Fibroblast of villous mesenchyme (primary cell): ENCODE results near the gene SRPX. TPM values are rescaled to one million over a fixed set of nuclear protein-coding genes. Genes with fewer than 3 reads are reported as not detected.

Experiments used
- DNase-seq: peaks from one replicate; pipeline ENCODE4 v3.0.0-alpha.2; 2010; ENCODE audit warnings: low read depth
- H3K4me3 ChIP-seq: 2 replicates; pipeline ENCODE4 v1.5.1; 2011; ENCODE audit warnings: low read depth, mild to moderate bottlenecking, low read length
- CTCF ChIP-seq: IDR thresholded peaks from 2 replicates; pipeline ENCODE4 v1.5.1; 2012; ENCODE audit warnings: low read depth, mild to moderate bottlenecking, low read length; ENCODE audit not compliant: insufficient read depth
- total RNA-seq: library from RNA; depleted of rRNA; stranded (reverse); fragments of >200 nt; gene quantifications from 2 replicates; pipeline ENCODE4 v1.2.3, GENCODE V29; 2012

SRPX gene
- total RNA-seq, 1 donor: 36.7 TPM

DNA sequence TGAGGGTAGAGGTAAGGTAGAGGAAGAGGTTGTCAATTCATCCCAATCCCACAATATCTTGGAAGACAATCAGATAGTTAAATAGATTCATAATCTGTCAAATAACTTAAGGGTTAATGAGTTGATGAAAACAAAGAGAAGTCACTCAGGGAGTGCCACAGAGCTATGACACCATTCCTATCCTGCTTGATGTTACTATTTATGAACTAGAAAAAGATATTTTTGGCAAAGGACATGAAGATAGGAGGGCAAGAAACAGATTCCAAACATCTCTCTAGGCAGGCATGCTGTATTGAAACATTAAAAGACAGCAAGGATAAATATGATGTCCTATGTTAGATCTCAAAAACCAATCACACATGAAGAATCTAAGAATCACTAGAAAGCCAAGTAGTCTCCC, 3.5 kb upstream of the SRPX start:
- TF ChIP-seq CTCF: no peak
- DNase-seq: no peak
- H3K4me3 ChIP-seq: no peak overlapping the region

GRCh38 chrX:38221391-38221929, 789 bp upstream of the SRPX start:
- no peak for DNase-seq
- TF ChIP-seq CTCF: no peak
- H3K4me3 ChIP-seq: peak overlapping the region; percentile 63

DNA sequence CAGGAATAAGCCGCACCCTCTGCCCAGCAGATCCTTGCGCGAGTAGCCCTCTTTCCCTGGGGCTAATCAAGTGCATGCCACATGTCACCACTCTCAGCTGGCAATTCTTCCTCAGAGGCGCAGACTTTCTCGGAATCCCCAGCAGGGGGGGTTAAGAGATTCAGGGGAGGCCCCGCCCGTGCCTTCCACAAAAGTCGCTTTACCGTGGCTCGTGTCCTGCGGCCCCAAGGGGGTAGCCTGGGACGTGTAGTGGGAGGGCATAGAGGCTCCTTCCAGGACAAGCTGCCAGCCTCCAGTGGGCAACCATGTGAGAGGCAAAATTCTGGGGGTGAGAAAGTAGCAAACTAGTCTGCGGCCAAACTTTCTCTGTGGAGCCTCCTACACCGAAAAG, 652 bp downstream of the SRPX start:
- TF ChIP-seq CTCF: peak; percentile 32
- DNase-seq: no peak
- peak overlapping the region; percentile 63 for H3K4me3 ChIP-seq

- no peak for DNase-seq
- no peak for TF ChIP-seq CTCF
- no peak overlapping the region for H3K4me3 ChIP-seq
Measured at GRCh38 chrX:38216642-38217041, 4.0 kb downstream of the SRPX start.

DNA sequence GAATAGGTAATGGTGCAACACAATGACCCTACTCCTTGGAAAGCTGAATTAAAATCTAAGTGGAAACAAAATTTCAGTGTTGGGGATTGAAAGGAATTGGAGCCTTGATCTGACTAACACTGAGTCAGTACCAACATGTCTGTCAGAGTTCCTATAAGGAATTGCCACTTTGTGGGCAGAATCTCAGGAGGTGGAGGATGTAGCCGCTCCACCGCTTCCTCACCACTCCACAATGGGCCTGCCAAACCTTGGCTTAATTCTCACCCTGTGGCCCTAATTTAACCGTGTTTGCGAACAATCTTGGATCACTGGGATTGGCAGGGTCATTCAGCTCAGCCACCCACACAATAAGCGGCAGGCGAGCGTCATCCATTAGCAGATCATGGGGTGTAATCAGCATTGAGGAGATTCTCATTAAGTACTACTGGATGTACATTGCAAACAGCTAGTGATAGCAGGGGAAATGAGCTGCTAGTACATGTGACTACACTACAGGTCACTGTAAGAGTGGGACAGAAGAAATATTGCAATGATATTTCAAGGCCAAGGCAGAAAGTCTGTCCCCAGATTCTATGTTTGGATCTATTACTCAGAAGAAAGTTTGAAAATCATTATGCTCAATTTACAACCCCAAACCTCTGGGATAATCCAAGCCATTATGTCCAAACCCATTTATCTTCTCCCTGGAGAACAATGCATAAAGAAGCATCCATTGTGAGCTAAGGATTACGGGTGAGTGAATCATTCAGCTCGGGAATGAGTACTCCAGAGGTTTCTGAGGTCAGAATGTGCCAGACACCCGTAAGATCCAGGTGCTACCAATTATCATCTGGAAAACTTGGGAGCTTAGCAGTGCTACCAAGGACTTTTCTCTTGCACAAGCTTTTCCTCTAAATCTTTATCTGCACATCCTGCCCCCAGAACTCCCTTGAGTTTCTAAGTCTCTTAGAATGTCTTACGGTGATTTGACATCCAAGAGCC, 5.8 kb downstream of the SRPX start:
- TF ChIP-seq CTCF: no peak
- DNase-seq: peak; percentile 58
- no peak overlapping the region for H3K4me3 ChIP-seq

DNA sequence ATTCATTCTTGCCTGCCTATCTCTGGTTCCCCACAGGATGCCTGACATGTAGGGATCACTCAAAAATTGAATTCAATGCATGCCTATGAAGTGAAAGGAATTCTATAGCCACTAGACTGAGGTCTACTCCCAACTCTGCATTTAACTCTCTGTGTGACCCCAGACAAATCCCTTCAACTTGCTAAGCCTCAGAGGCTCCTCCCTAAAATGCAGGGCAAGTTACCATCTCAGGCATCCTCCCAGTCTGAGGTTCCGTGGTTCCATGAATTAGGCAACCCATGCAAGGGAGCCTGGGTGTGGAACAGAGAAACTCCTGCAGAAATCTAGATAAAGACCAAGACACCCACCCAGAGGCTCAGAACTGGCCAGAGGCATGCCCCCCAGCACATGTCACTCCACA, 6.6 kb downstream of the SRPX start:
- no peak for DNase-seq
- no peak for TF ChIP-seq CTCF
- H3K4me3 ChIP-seq: no peak overlapping the region
